Heart left ventricle (tissue), 13 donors: ENCODE data around the gene MEAK7.

Source experiments
- CTCF ChIP-seq, 12 donors: fragments of 200-600 bp; sonication (generic) in 4 of 12; IDR thresholded peaks; one replicate each; pipeline versions ENCODE4 v1.5.0 to v1.8.0; 2018 to 2022; ENCODE audit warnings: antibody characterized with exemption in 12 of 12, mild to moderate bottlenecking in 5 of 12
- POLR2A ChIP-seq, 2 donors: fragments of 450-650 bp; IDR thresholded peaks; one replicate each; pipeline ENCODE4 v1.6.1; 2017; ENCODE audit warnings: antibody characterized with exemption in 2 of 2, mild to moderate bottlenecking in 2 of 2, moderate library complexity in 2 of 2
- donor health status: ischemic (EF 13 %, LVEDD 7.1; RV severe dilation, severe dysfunction).
- donor health status: DM: no; HTN: yes; CAD: no.
- donor health status: DM: no; HTN: no; CAD: no.
- donor health status: ischemic (EF 25% LVEDD 6.9; RV normal size, moderate dysfunction).
- donor health status: ischemic (EF 25% LVEDD 5.7; RV mildly dilated, moderate dysfunction).
- donor health status: ischemic (EF 35%, LVEDD 5.7; RV mildly dilated, moderate dysfunction).
- donor health status: nonischemic (EF 11% LVEDD 7.7; RV severe dilation, severe dysfunction).
- donor health status: DM: yes; HTN: yes; CAD: no.
- donor health status: PGD.
- donor health status: ischemic (EF 29% LVEDD 5.4; RV normal size, mild dysfunction).
- donor health status: nonischemic (EF 23%, LVEDD 6.1; RV moderate dilation, normal function).

GRCh38 chr16:84514874-84515835 is 10.7 kb upstream of the MEAK7 start:
- TF ChIP-seq CTCF (IDR thresholded peaks at IDR 0.05) (no peak), POLR2A (IDR thresholded peaks at IDR 0.05) (no peak)
